Astrocyte of the cerebellum (primary cell): Measurements from ENCODE around the gene SESN1.

ENCODE experiments used
- DNase-seq: peaks from one replicate; pipeline ENCODE4 v3.0.0-alpha.2; 2011; ENCODE audit warnings: low read depth
- H3K4me3 ChIP-seq: 2 replicates; pipeline ENCODE4 v1.5.1; 2011; ENCODE audit warnings: mild to moderate bottlenecking, low read depth, low read length, moderate library complexity
- CTCF ChIP-seq: IDR thresholded peaks from 2 replicates; pipeline ENCODE4 v1.5.1; 2012; ENCODE audit warnings: low read length, low read depth, moderate library complexity, mild to moderate bottlenecking; ENCODE audit errors: missing control alignments
- in situ Hi-C: cut with HindIII; loops from 2 replicates; pipeline ENCODE4 v1.10.0; 2017; ENCODE audit warnings: low sequenced_read_pairs

The SESN1 gene

GRCh38 chr6:109014606-109015005, 80.0 kb downstream of the SESN1 start:
- no peak overlapping the region for H3K4me3 ChIP-seq
- DNase-seq = no peak
- in situ Hi-C loops = no loop called here
- no peak for TF ChIP-seq CTCF

DNA sequence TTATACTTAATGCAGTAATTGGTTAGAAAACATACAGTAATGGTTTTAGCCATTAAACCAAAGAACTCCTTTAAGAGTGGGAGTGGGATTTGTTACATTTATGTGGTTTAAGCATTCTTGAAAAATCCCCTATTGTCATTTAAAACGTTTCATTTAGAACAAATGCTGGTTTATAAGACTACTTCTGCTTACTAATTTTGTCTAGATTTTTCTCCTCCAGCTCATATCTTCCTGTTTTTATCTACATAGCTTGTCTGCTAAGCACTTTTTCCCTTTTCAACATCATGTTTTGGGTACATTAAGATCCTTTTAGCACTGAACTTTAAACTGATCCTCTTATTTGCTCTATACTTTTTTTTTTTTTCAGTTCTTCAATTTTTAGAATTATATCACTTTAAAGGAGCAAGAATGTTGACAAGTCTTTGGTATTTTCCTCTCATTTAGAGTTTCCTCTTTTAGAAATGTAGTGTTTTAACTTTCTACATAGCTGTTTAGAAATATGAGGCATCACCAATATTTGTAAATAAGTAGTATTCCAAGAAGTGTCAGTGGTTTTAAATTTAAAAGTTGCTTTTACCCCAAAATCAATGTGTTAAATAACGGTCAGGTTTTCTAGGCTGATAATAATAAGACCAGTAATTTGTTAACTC, 80.9 kb downstream of the SESN1 start:
- no peak for TF ChIP-seq CTCF
- in situ Hi-C loops = no loop called here
- H3K4me3 ChIP-seq = no peak overlapping the region
- no peak for DNase-seq

DNA sequence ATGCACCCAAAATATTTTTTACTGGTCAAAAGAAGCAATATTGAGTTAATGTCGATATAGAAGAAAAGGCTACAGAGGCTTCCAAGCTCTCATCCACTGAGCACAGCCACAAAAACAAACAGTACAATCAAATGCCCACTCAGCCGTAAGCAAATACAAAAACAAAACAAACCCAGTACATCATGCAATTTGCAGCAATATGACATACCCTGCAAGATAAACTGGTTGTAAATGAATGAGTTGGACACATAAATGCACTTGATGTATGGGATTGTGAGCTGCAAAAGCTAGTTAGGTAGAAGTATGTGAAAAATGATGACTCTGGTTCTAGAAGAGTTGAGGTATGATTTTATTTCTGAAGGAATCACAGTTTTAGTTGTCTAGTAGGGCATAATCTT, 83.9 kb downstream of the SESN1 start:
- in situ Hi-C loops = no loop called here
- no peak overlapping the region for H3K4me3 ChIP-seq
- DNase-seq = no peak
- TF ChIP-seq CTCF = no peak

DNA sequence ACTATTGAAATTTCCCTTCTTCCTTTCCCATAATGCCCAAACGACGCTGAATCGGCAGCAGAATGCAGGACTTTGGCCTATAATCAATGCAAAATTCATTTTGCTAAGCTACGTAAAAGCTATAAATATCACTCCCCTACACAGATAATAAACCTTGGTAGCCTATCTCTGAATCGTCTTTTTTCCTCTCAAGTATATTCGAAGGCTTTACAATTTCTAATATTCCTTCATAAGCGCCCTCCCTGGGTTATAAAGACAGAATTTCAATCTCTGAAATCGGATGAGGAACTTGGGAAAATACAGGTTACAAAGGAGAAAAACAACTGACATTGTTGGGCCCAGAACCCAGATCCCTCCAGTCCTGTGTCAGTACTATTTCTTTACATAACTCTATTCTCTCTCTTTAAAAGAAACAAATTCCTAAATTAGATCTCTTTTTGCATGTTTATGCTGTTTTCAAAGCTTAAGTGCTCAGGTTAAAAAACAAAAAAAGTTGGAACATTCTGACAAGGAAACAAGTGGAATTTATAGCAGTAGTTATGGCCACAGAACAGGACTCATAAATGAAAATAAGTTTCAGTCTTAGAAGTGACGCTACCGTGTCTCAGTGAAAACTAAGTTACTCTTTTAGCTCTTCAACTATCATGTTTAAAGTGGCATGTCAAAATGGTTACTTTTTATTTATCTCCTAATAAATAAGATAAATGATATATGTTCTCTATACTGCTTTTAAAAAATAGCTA, 84.5 kb downstream of the SESN1 start:
- no peak for DNase-seq
- TF ChIP-seq CTCF = no peak
- in situ Hi-C loops = no loop called here
- peak overlapping the region; percentile 90 for H3K4me3 ChIP-seq

DNA sequence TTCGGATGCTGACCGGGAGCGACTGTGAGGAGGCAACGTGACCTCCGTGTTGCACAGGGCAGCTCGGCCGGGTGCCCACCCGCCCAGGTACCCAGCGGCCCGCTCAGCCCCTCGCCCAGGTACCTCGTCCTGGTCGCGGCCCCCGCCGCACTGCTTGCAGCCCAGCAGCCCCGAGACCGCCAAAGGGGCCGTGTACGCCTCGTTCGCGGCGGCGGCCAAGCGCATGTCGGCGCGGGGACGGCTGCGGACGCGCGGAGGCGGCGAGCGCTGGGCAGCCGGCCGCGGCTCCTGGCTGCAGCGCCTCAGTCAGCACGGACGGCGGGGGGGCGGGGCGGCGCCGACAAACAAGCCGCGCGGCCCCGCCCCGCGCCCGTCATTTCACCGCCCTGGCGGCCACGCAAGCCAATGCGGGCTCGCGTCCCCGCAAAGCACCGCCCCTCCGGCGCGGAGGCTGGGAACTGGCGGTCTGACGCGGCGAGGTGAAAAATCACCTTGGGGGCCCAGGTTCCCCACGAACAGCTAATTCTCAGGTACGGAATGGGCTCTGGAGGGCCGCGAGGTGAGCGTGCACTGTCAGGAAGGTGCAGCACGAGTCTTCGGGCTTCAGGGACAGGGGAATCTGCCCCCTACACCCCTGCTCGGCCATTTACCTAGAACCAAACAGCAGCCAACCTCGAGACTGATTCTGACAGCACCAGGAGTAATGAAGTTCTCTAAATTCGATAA, 85.2 kb downstream of the SESN1 start:
- TF ChIP-seq CTCF = no peak
- DNase-seq = peak; percentile 38
- in situ Hi-C loops = no loop called here

GRCh38 chr6:109008537-109009235, 86.0 kb downstream of the SESN1 start:
- peak overlapping the region; percentile 90 for H3K4me3 ChIP-seq
- in situ Hi-C loops = no loop called here
- DNase-seq = no peak
- no peak for TF ChIP-seq CTCF

More for the DNA sequence above, 85.2 kb downstream of the SESN1 start:
- H3K4me3 ChIP-seq = peak overlapping the region; percentile 90
